Measurements from ENCODE around the gene GNAO1. TPM values are rescaled to one million over a fixed set of nuclear protein-coding genes. Genes with fewer than 3 reads are reported as not detected.
A peak's percentile ranks its signal among the peaks of the same experiment; 100 is the strongest.

The GNAO1 gene
- total RNA-seq, 1 donor from 2014 or later = 0.57 TPM

- Mint-ChIP-seq H3K27ac (no peak overlapping the region), H3K4me1 (ENCODE audit: low read depth) (peaks cover 8% of the 10 kb centered on the region), H3K9me3 (no peaks in the 10 kb centered on the region), H3K36me3 (ENCODE audit: low read depth) (peaks cover 51% of the 10 kb centered on the region), H3K27me3 (ENCODE audit: low read depth) (no peaks in the 10 kb centered on the region), H3K4me3 (ENCODE audit: low read depth) (no peak overlapping the region)
- intact Hi-C loops (cut with micrococcal nuclease) = no loop called here
- DNase-seq (ENCODE audit: low spot score) = no peak
Observed at GRCh38 chr16:56363181-56363716, 172.0 kb downstream of the GNAO1 start.

GRCh38 chr16:56363781-56364565, 172.7 kb downstream of the GNAO1 start:
- Mint-ChIP-seq H3K4me1 (ENCODE audit: low read depth) (peaks cover 5% of the 10 kb centered on the region), H3K9me3 (no peaks in the 10 kb centered on the region), H3K27ac (no peak overlapping the region), H3K27me3 (ENCODE audit: low read depth) (no peaks in the 10 kb centered on the region), H3K4me3 (ENCODE audit: low read depth) (no peak overlapping the region), H3K36me3 (ENCODE audit: low read depth) (peaks cover 56% of the 10 kb centered on the region)
- no peak for DNase-seq (ENCODE audit: low spot score)
- intact Hi-C loops (cut with micrococcal nuclease) = no loop called here

DNA sequence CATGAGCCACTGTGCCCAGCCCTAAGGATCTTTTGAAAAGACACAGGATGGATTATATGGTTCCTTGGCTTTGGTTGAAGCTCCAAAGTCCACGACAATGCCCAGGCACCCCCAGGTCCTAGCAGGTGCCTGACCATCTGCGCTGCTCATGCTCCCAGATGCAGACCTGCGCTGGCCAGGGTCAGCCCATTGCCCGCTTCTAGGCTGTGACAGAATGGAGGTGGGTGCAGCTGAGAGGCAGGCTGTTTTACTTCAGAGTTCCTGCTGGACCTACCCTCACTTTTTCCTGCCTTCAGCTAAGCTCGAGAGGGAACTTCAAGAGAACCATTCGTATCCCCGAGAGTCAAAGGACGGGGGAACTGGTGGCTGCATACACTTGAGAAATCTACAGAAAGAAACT, 173.6 kb downstream of the GNAO1 start:
- no peak for DNase-seq (ENCODE audit: low spot score)
- H3K4me3 Mint-ChIP-seq (ENCODE audit: low read depth) = no peak overlapping the region
- intact Hi-C loops (cut with micrococcal nuclease) = no loop called here
- H3K27ac Mint-ChIP-seq = no peak overlapping the region
- H3K36me3 Mint-ChIP-seq (ENCODE audit: low read depth) = peaks cover 53% of the 10 kb centered on the region
- H3K27me3 Mint-ChIP-seq (ENCODE audit: low read depth) = no peaks in the 10 kb centered on the region
- H3K9me3 Mint-ChIP-seq = no peaks in the 10 kb centered on the region
- peaks cover 3% of the 10 kb centered on the region for H3K4me1 Mint-ChIP-seq (ENCODE audit: low read depth)

DNA sequence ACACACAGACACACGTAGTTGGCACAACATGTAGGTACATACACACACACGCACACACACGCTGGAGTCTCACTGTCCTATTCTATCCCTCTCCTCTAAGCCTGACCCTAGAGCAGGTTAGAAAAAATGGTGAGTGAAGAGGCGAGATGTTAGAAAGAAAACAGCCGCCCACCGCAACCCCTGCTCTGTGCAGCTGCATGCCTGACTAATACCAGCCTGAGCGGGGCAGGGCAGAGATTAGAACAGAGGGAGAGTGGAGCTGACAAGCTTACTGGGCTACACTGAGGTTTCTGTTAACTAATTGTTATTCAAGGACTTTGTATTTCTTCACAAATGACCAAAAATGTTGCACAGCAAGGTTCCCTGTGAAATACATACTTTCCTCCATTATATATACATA, 174.3 kb downstream of the GNAO1 start:
- H3K4me1 Mint-ChIP-seq (ENCODE audit: low read depth) = no peaks in the 10 kb centered on the region
- intact Hi-C loops (cut with micrococcal nuclease) = no loop called here
- no peaks in the 10 kb centered on the region for H3K27me3 Mint-ChIP-seq (ENCODE audit: low read depth)
- H3K27ac Mint-ChIP-seq = no peak overlapping the region
- H3K36me3 Mint-ChIP-seq (ENCODE audit: low read depth) = peaks cover 50% of the 10 kb centered on the region
- H3K9me3 Mint-ChIP-seq = no peaks in the 10 kb centered on the region
- no peak for DNase-seq (ENCODE audit: low spot score)
- no peak overlapping the region for H3K4me3 Mint-ChIP-seq (ENCODE audit: low read depth)

DNA sequence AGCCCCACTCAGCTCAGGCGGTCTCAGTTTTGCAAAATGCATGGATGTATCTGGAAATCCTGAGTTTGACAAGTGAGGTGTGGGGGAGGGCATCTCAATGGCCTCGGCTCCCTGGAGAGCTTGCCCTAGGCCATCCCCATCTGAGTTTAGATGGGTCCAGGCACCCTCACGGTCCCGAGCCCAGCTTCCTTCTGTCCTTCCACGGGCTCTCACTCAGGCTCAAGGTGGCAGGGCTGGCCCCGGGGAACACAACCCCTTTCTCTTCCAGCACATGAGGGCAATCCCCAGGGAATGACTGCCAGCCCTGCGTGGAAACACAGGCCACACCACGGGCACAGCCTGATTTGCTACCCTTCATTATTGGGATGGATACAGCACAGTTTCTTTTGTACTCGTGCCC, 175.7 kb downstream of the GNAO1 start:
- peaks cover 7% of the 10 kb centered on the region for H3K4me1 Mint-ChIP-seq (ENCODE audit: low read depth)
- H3K9me3 Mint-ChIP-seq = no peaks in the 10 kb centered on the region
- no peaks in the 10 kb centered on the region for H3K27me3 Mint-ChIP-seq (ENCODE audit: low read depth)
- no peak overlapping the region for H3K4me3 Mint-ChIP-seq (ENCODE audit: low read depth)
- H3K36me3 Mint-ChIP-seq (ENCODE audit: low read depth) = peaks cover 48% of the 10 kb centered on the region
- DNase-seq (ENCODE audit: low spot score) = no peak
- intact Hi-C loops (cut with micrococcal nuclease) = no loop called here
- no peak overlapping the region for H3K27ac Mint-ChIP-seq

DNA sequence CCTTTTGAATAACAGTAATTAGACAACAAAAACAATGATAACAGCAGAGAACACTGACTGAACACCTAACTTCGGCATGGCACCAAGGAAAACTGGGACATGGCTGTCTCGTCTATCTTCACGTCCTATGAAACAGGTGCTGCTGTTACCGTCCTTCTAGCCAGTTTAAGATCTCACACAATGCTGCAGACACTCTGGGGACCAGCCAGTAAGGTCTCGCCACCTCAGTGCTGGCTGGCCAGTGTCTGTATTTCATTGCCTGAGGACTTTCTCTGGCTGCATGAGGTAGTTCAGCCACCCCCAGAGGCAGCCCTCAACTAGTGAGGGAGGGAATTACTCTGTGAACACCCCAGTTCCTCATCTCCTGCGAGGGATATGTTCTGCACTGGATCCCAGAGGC, 176.5 kb downstream of the GNAO1 start:
- intact Hi-C loops (cut with micrococcal nuclease) = no loop called here
- H3K36me3 Mint-ChIP-seq (ENCODE audit: low read depth) = peaks cover 45% of the 10 kb centered on the region
- no peaks in the 10 kb centered on the region for H3K27me3 Mint-ChIP-seq (ENCODE audit: low read depth)
- peaks cover 15% of the 10 kb centered on the region for H3K4me1 Mint-ChIP-seq (ENCODE audit: low read depth)
- H3K27ac Mint-ChIP-seq = no peak overlapping the region
- H3K9me3 Mint-ChIP-seq = no peaks in the 10 kb centered on the region
- DNase-seq (ENCODE audit: low spot score) = no peak
- no peak overlapping the region for H3K4me3 Mint-ChIP-seq (ENCODE audit: low read depth)

- H3K4me3 Mint-ChIP-seq (ENCODE audit: low read depth) = no peak overlapping the region
- no peak overlapping the region for H3K27ac Mint-ChIP-seq
- intact Hi-C loops (cut with micrococcal nuclease) = no loop called here
- H3K36me3 Mint-ChIP-seq (ENCODE audit: low read depth) = peaks cover 43% of the 10 kb centered on the region
- DNase-seq (ENCODE audit: low spot score) = no peak
- no peaks in the 10 kb centered on the region for H3K27me3 Mint-ChIP-seq (ENCODE audit: low read depth)
- no peaks in the 10 kb centered on the region for H3K9me3 Mint-ChIP-seq
- H3K4me1 Mint-ChIP-seq (ENCODE audit: low read depth) = peaks cover 18% of the 10 kb centered on the region
Observed at GRCh38 chr16:56368545-56368944, 177.3 kb downstream of the GNAO1 start.

DNA sequence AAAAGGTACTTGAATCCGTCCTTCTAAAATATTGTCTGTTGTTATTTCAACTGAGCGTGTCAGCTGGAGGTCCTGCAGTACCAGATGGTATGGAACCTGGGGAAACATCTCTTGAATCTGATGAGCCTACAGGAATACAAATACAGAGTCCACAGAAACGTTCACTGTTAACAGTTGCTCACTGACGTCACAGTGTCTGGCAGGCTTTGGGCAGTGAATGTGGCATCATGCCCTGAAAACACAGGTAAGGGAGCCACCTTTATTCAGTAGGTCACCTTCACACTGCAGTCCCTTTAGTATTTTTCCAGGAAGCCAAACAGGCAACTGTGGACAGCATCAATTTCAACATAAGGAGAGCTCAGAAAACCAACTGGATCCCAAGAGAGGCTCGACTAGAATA, 177.9 kb downstream of the GNAO1 start:
- peaks cover 42% of the 10 kb centered on the region for H3K36me3 Mint-ChIP-seq (ENCODE audit: low read depth)
- peaks cover 18% of the 10 kb centered on the region for H3K4me1 Mint-ChIP-seq (ENCODE audit: low read depth)
- no peak overlapping the region for H3K4me3 Mint-ChIP-seq (ENCODE audit: low read depth)
- no peak overlapping the region for H3K27ac Mint-ChIP-seq
- H3K9me3 Mint-ChIP-seq = no peaks in the 10 kb centered on the region
- no peak for DNase-seq (ENCODE audit: low spot score)
- H3K27me3 Mint-ChIP-seq (ENCODE audit: low read depth) = no peaks in the 10 kb centered on the region
- intact Hi-C loops (cut with micrococcal nuclease) = no loop called here

GRCh38 chr16:56370185-56370874, 179.0 kb downstream of the GNAO1 start:
- Mint-ChIP-seq H3K4me3 (ENCODE audit: low read depth) (no peak overlapping the region), H3K36me3 (ENCODE audit: low read depth) (peaks cover 44% of the 10 kb centered on the region), H3K27ac (no peak overlapping the region), H3K4me1 (ENCODE audit: low read depth) (peaks cover 18% of the 10 kb centered on the region), H3K9me3 (no peaks in the 10 kb centered on the region), H3K27me3 (ENCODE audit: low read depth) (no peaks in the 10 kb centered on the region)
- DNase-seq (ENCODE audit: low spot score) = no peak
- intact Hi-C loops (cut with micrococcal nuclease) = no loop called here

DNA sequence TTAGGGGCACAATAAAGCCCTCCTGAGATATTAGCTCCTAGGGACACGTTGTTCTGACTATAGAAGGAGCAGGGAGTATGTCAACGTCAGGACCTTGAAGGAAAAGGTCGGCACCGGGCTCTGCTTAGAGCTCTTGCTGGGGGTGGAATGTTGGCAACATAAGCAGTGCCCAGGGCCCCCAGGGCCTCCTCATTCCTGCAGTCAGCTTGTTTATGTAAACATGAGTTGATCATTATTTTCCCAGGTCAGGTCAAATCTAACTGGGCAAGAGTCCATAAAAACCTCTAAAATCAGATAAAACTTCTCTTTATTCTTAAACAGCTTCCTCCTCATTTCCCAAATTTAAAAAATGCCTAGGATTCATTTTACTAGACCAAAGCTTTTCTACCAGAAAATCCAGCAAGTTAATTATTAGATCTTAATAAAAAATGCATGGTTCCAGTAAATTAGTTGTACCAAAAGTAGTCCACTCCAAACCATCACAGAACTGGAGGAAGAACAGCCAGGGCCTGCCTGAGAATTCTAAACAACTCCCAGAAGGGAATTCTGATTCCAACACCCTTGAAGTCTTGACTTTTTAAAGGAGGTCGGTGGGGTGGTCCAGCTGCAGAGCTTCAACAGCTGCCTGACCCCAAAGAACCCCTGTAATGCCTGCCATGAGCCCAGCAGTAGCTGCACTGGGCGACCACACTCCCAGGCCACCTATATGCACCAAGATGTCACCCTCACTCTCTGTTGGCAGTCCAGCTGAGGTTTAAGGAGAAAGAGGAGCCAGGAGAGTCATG, 179.8 kb downstream of the GNAO1 start:
- no peaks in the 10 kb centered on the region for H3K27me3 Mint-ChIP-seq (ENCODE audit: low read depth)
- no peak for DNase-seq (ENCODE audit: low spot score)
- intact Hi-C loops (cut with micrococcal nuclease) = no loop called here
- peaks cover 20% of the 10 kb centered on the region for H3K4me1 Mint-ChIP-seq (ENCODE audit: low read depth)
- no peaks in the 10 kb centered on the region for H3K9me3 Mint-ChIP-seq
- no peak overlapping the region for H3K27ac Mint-ChIP-seq
- no peak overlapping the region for H3K4me3 Mint-ChIP-seq (ENCODE audit: low read depth)
- H3K36me3 Mint-ChIP-seq (ENCODE audit: low read depth) = peaks cover 47% of the 10 kb centered on the region

- Mint-ChIP-seq H3K9me3 (no peaks in the 10 kb centered on the region), H3K4me3 (ENCODE audit: low read depth) (no peak overlapping the region)
Observed at GRCh38 chr16:56371660-56371937, 180.3 kb downstream of the GNAO1 start.

DNA sequence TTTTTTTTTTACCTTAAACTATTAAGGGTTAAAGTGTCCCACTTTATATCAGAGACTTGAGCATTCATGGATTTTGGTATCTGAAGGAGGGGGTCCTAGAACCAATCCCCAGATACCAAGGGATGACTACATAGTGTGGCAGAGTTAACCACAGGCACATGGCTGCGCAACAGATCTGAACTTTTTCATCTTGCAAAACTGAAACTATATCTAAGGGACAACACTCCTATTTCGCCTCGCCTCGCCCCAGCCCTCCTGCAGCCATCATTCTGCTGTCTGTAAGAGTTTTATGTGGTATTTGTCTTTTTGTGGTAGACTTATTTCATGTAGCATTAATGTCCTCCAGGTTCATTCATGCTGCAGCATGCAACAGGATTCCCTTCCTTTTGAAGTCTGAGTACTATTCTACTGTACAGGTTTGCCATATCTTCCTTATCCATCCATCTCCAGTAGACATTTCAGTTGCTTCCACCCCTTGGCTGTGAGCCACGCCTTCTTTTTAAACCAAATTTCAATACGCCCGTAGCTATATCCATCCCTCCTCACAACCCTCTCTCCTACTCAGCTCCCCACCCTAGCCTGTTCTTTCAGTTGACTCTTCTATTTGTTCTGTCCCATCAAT, 180.8 kb downstream of the GNAO1 start:
- peaks cover 21% of the 10 kb centered on the region for H3K4me1 Mint-ChIP-seq (ENCODE audit: low read depth)
- H3K9me3 Mint-ChIP-seq = no peaks in the 10 kb centered on the region
- H3K36me3 Mint-ChIP-seq (ENCODE audit: low read depth) = peaks cover 46% of the 10 kb centered on the region
- intact Hi-C loops (cut with micrococcal nuclease) = no loop called here
- H3K27ac Mint-ChIP-seq = peak overlapping the region; percentile 26
- DNase-seq (ENCODE audit: low spot score) = peak; percentile 23
- H3K27me3 Mint-ChIP-seq (ENCODE audit: low read depth) = no peaks in the 10 kb centered on the region
- H3K4me3 Mint-ChIP-seq (ENCODE audit: low read depth) = peak overlapping the region; percentile 9

More at GRCh38 chr16:56371660-56371937, 180.3 kb downstream of the GNAO1 start:
- intact Hi-C loops (cut with micrococcal nuclease) = no loop called here
- H3K27ac Mint-ChIP-seq = no peak overlapping the region
- no peaks in the 10 kb centered on the region for H3K27me3 Mint-ChIP-seq (ENCODE audit: low read depth)
- H3K36me3 Mint-ChIP-seq (ENCODE audit: low read depth) = peaks cover 47% of the 10 kb centered on the region
- H3K4me1 Mint-ChIP-seq (ENCODE audit: low read depth) = peaks cover 21% of the 10 kb centered on the region
- DNase-seq (ENCODE audit: low spot score) = no peak
